Adrenal gland (tissue), 5 donors: ENCODE results near the gene AFAP1.

Experiments used
- POLR2A ChIP-seq, 2 donors: fragments of 450-650 bp; IDR thresholded peaks; one replicate each; pipeline ENCODE4 v1.6.1; 2017; ENCODE audit warnings: antibody characterized with exemption in 2 of 2, mild to moderate bottlenecking in 2 of 2, moderate library complexity in 1 of 2
- TF ChIP-seq, protein P1 (sequence below), 6 experiments: fragments of 450-650 bp in 4 of 6; fragments of 200-600 bp in 2 of 6; sonication (generic) in 1 of 6; IDR thresholded peaks; 1 replicate in 5 of 6; 2 replicates in 1 of 6; pipeline versions ENCODE4 v1.5.1 to v1.8.0; 2016 to 2021; ENCODE audit warnings: antibody characterized with exemption in 6 of 6, mild to moderate bottlenecking in 2 of 6, moderate library complexity in 1 of 6
- donor health status: DM: no; HTN: no; CAD: no.

- TF ChIP-seq, protein P1, sequence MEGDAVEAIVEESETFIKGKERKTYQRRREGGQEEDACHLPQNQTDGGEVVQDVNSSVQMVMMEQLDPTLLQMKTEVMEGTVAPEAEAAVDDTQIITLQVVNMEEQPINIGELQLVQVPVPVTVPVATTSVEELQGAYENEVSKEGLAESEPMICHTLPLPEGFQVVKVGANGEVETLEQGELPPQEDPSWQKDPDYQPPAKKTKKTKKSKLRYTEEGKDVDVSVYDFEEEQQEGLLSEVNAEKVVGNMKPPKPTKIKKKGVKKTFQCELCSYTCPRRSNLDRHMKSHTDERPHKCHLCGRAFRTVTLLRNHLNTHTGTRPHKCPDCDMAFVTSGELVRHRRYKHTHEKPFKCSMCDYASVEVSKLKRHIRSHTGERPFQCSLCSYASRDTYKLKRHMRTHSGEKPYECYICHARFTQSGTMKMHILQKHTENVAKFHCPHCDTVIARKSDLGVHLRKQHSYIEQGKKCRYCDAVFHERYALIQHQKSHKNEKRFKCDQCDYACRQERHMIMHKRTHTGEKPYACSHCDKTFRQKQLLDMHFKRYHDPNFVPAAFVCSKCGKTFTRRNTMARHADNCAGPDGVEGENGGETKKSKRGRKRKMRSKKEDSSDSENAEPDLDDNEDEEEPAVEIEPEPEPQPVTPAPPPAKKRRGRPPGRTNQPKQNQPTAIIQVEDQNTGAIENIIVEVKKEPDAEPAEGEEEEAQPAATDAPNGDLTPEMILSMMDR (IDR thresholded peaks at IDR 0.05): no peak
- TF ChIP-seq POLR2A (IDR thresholded peaks at IDR 0.05): no peak
Measured at GRCh38 chr4:7759216-7759615, 180.4 kb downstream of the AFAP1 start.
